H1 (cell line): Measurements from ENCODE around the gene TROAP. TPM values are rescaled to one million over a fixed set of nuclear protein-coding genes. Genes with fewer than 3 reads are reported as not detected.

ENCODE experiments used
- ASH2L ChIP-seq: fragments of 200-600, 300-600 bp; sonication (generic); IDR thresholded peaks from one replicate; pipeline ENCODE4 v1.7.1; 2017; ENCODE audit warnings: low read length
- ATF2 ChIP-seq: IDR thresholded peaks from 2 replicates; pipeline ENCODE4 v1.6.1; 2012; ENCODE audit warnings: low read length, inconsistent platforms
- CHD1 ChIP-seq: IDR thresholded peaks from 2 replicates; pipeline ENCODE4 v1.6.1; 2012; ENCODE audit warnings: low read depth, low read length, improper control_type of control experiment
- E2F6 ChIP-seq: IDR thresholded peaks from 2 replicates; pipeline ENCODE4 v1.6.1; 2012; ENCODE audit warnings: inconsistent platforms
- EZH2 ChIP-seq: fragments of 200-600 bp; sonication (generic); IDR thresholded peaks from 2 replicates; pipeline ENCODE4 v1.7.1; 2012; ENCODE audit warnings: low read depth, mild to moderate bottlenecking, moderate library complexity, low read length, inconsistent platforms; ENCODE audit not compliant: severe bottlenecking
- HDAC2 ChIP-seq, 2 experiments: fragments of 300-600 bp in 1 of 2; sonication (generic) in 1 of 2; IDR thresholded peaks; 2 replicates each; pipeline ENCODE4 v1.6.1; 2011 to 2012; ENCODE audit warnings: low read depth in 2 of 2, low read length in 2 of 2, mild to moderate bottlenecking in 2 of 2, moderate library complexity in 2 of 2, borderline replicate concordance in 1 of 2, inconsistent platforms in 1 of 2
- KDM4A ChIP-seq: IDR thresholded peaks from one replicate; pipeline ENCODE4 v1.7.1; 2012; ENCODE audit warnings: low read depth, mild to moderate bottlenecking, moderate library complexity, low read length, inconsistent platforms; ENCODE audit not compliant: severe bottlenecking
- POLR2A ChIP-seq, 2 experiments: IDR thresholded peaks; 1 replicate in 1 of 2; 2 replicates in 1 of 2; pipeline ENCODE4 v1.6.1; 2011; ENCODE audit warnings: low read depth in 2 of 2, low read length in 2 of 2, mild to moderate bottlenecking in 2 of 2; ENCODE audit errors: control extremely low read depth in 1 of 2
- POLR2AphosphoS5 ChIP-seq: IDR thresholded peaks from 2 replicates; pipeline ENCODE4 v1.6.1; 2011; ENCODE audit warnings: low read depth, low read length
- RNF2 ChIP-seq: fragments of 200-900, 300-1000 bp; sonication (generic); IDR thresholded peaks from 2 replicates; pipeline ENCODE4 v1.7.1; 2016; ENCODE audit warnings: borderline replicate concordance, low read depth, mild to moderate bottlenecking, antibody characterized with exemption, low read length; ENCODE audit not compliant: poor library complexity, severe bottlenecking; ENCODE audit errors: missing control alignments
- RXRA ChIP-seq: IDR thresholded peaks from 2 replicates; pipeline ENCODE4 v1.6.1; 2011; ENCODE audit warnings: low read depth, mild to moderate bottlenecking, low read length, moderate library complexity; ENCODE audit not compliant: insufficient read depth
- SAP30 ChIP-seq: fragments of 300-600 bp; sonication (generic); IDR thresholded peaks from 2 replicates; pipeline ENCODE4 v1.7.1; 2012; ENCODE audit warnings: low read length, moderate library complexity, mild to moderate bottlenecking, inconsistent platforms; ENCODE audit not compliant: insufficient read depth, insufficient replicate concordance
- SP1 ChIP-seq: IDR thresholded peaks from 2 replicates; pipeline ENCODE4 v1.6.1; 2011; ENCODE audit warnings: low read depth, low read length
- SP4 ChIP-seq: IDR thresholded peaks from 2 replicates; pipeline ENCODE4 v1.6.1; 2012; ENCODE audit warnings: low read length, inconsistent platforms
- SRF ChIP-seq: IDR thresholded peaks from 2 replicates; pipeline ENCODE4 v1.6.1; 2011; ENCODE audit warnings: mild to moderate bottlenecking, low read depth, low read length, moderate library complexity
- SUZ12 ChIP-seq: fragments of 200-600 bp; sonication (generic); IDR thresholded peaks from 2 replicates; pipeline ENCODE4 v1.6.1; 2012; ENCODE audit warnings: mild to moderate bottlenecking, inconsistent platforms, low read length, moderate library complexity, mixed read lengths
- TAF1 ChIP-seq: IDR thresholded peaks from 2 replicates; pipeline ENCODE4 v1.6.1; 2011; ENCODE audit warnings: mild to moderate bottlenecking, low read depth, low read length
- polyA plus RNA-seq, 7 experiments: library from polyadenylated mRNA; depleted of rRNA in 3 of 7; stranded (reverse) in 5 of 7; unstranded in 2 of 7; fragments of >200 nt in 5 of 7; fragments of 200-250 nt in 2 of 7; gene quantifications; 1 replicate in 5 of 7; 2 replicates in 1 of 7; 4 replicates in 1 of 7; pipeline versions ENCODE4 v1.2.1 to v1.2.3, GENCODE V29; 2011 to 2013; ENCODE audit warnings: missing spikeins in 2 of 7, mixed read lengths in 2 of 7
- total RNA-seq: library from RNA; stranded (reverse); fragmentation: NEBNext Ultra II Directional; extraction: Animal tissue kit (Norgen Biotek cat#: 25700); gene quantifications from 2 replicates; pipeline ENCODE4 v1.2.1, GENCODE V29; 2021

The TROAP gene
- total and polyA plus RNA-seq, 2 of the 8 experiments (the other 6 are each of a cell fraction or from before 2014, with no cell fraction given) = 36.7 to 52.0 TPM

- no peak for TF ChIP-seq SAP30
- TF ChIP-seq TAF1 = no peak
- TF ChIP-seq SRF = no peak
- TF ChIP-seq RXRA = no peak
- peak; percentile 26 for TF ChIP-seq RNF2
- peak; percentile 46 for TF ChIP-seq ASH2L
- no peak for TF ChIP-seq SP1
- TF ChIP-seq SUZ12 = peak; percentile 91
- TF ChIP-seq EZH2 = peak; percentile 91
- TF ChIP-seq E2F6 = no peak
- no peak for TF ChIP-seq HDAC2 (IDR thresholded peaks at IDR 0.05; ENCODE audit: borderline replicate concordance in 1 of 2, low read depth in 2 of 2, low read length in 2 of 2)
- TF ChIP-seq ATF2 = no peak
- TF ChIP-seq CHD1 = no peak
- TF ChIP-seq POLR2AphosphoS5 = no peak
- no peak for TF ChIP-seq POLR2A (IDR thresholded peaks at IDR 0.05; ENCODE audit: control extremely low read depth in 1 of 2, low read depth in 2 of 2, low read length in 2 of 2)
- no peak for TF ChIP-seq SP4
- peak; percentile 33 for TF ChIP-seq KDM4A
Observed at GRCh38 chr12:49345825-49346658, 23.0 kb downstream of the TROAP start (continued).
